GM23338 (cell line): ENCODE data around the gene MATN3.

Source experiments
- CTCF ChIP-seq, 2 experiments: fragments of 200-600 bp in 1 of 2; sonication (generic) in 1 of 2; conservative IDR thresholded peaks; 2 replicates each; pipeline versions ENCODE4 v1.5.1 to v1.6.1; 2016 to 2017; ENCODE audit warnings: antibody characterized with exemption in 2 of 2, low read depth in 2 of 2, mild to moderate bottlenecking in 2 of 2, moderate library complexity in 1 of 2
- EZH2 ChIP-seq: fragments of 200-600 bp; sonication (generic); IDR thresholded peaks from one replicate; pipeline ENCODE4 v1.8.0; 2017; ENCODE audit warnings: antibody characterized with exemption, mild to moderate bottlenecking, low read depth; ENCODE audit not compliant: unreplicated experiment
- POLR2AphosphoS5 ChIP-seq: IDR thresholded peaks from 2 replicates; pipeline ENCODE4 v1.6.1; 2016; ENCODE audit warnings: antibody characterized with exemption, low read depth

DNA sequence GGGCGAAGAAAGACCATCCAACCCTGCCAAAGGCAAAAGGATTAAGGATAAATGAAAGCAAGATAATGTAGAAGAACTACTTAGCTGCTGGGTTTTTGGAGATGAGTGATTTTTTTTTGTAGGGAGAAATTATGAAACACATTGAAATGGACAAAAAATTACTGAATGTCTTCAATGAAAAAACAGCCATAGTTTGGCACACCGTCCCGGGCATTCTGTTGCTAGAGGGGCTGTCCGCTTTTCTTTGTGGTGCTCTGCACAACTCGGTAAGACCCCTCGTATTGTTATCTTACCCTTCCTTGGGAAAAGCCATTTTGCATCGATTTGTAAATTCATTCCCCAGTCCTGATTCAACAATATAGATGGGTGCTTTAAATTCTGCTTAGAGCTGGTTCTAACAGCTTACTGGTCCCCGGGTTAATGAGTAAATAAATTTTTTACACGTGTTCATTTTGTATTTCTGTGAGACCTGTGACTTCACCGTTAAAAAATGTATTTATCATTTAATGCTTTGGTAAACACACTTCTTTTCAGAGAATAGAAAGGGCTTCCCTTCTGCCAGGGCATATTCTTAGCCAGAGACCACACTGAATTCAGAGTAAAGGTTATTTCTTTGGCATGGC is 39.9 kb upstream of the MATN3 start:
- no peak for TF ChIP-seq POLR2AphosphoS5
- TF ChIP-seq CTCF (conservative IDR thresholded peaks at IDR 0.05; ENCODE audit: low read depth in 2 of 2): no peak
- TF ChIP-seq EZH2: no peak
